Endothelial cell of umbilical vein (primary cell): ENCODE measurements around the gene KSR1. TPM values are rescaled to one million over a fixed set of nuclear protein-coding genes. Genes with fewer than 3 reads are reported as not detected.

Source experiments
- BruUV-seq: library from RNA; stranded (reverse); fragments of 400-500 nt; replicated peaks from 2 replicates; lab custom pipeline; 2021; lab: Mats Ljungman, UMichigan
- CTCF ChIA-PET: fragments of 300-600, 350-600 bp; sonication (Branson Sonifier 250); formaldehyde crosslinking; loops from one replicate; lab custom pipeline; 2021; ENCODE audit warnings: antibody characterized with exemption, inconsistent platforms; lab: Charles Lee
- POLR2A ChIA-PET: fragments of 300-600, 350-600 bp; sonication (Branson Sonifier 250); formaldehyde crosslinking; loops from one replicate; lab custom pipeline; 2021; ENCODE audit warnings: antibody characterized with exemption, inconsistent platforms; lab: Charles Lee
- DNase-seq: peaks from one replicate; pipeline ENCODE4 v3.0.0-alpha.2; 2011; ENCODE audit warnings: low read depth, low spot score
- FAIRE-seq: peaks from 2 replicates; lab custom pipeline; 2011; peaks lifted over from hg19 to GRCh38; lab: Jason Lieb, UNC
- H2AFZ ChIP-seq: 2 replicates; pipeline ENCODE4 v1.6.0; 2012; ENCODE audit warnings: low read depth, low read length, control low read depth, inconsistent platforms
- H3K27ac ChIP-seq: 2 replicates; pipeline ENCODE4 v1.5.1; 2011; ENCODE audit warnings: low read depth, mild to moderate bottlenecking, control low read depth, low read length, moderate library complexity; ENCODE audit not compliant: insufficient read depth
- H3K27me3 ChIP-seq, 2 experiments: 2 replicates each; pipeline versions ENCODE4 v1.6.0 to v1.6.1; 2011; ENCODE audit warnings: low read length in 2 of 2, mixed read lengths in 1 of 2; ENCODE audit not compliant: control insufficient read depth in 2 of 2, insufficient read depth in 2 of 2
- H3K36me3 ChIP-seq, 2 experiments: 2 replicates in 1 of 2; 3 replicates in 1 of 2; pipeline ENCODE4 v1.5.1; 2011; ENCODE audit warnings: low read length in 2 of 2, mild to moderate bottlenecking in 1 of 2, moderate library complexity in 1 of 2; ENCODE audit not compliant: control insufficient read depth in 2 of 2, insufficient read depth in 2 of 2; ENCODE audit errors: extremely low read depth in 1 of 2
- H3K4me1 ChIP-seq: 3 replicates; pipeline ENCODE4 v1.5.1; 2011; ENCODE audit warnings: mild to moderate bottlenecking, low read length; ENCODE audit not compliant: control insufficient read depth, insufficient read depth; ENCODE audit errors: extremely low read depth
- H3K4me2 ChIP-seq: 2 replicates; pipeline ENCODE4 v1.6.1; 2011; ENCODE audit warnings: low read length, control low read depth, mixed read lengths; ENCODE audit not compliant: insufficient read depth
- H3K4me3 ChIP-seq, 3 experiments: fragments of 200-600 bp in 1 of 3; sonication (generic), shearing (Covaris generic) in 1 of 3; replicated peaks in 1 of 3; 2 replicates each; pipeline ENCODE4 v1.5.1; 2011 to 2016; ENCODE audit warnings: control low read depth in 3 of 3, low read length in 3 of 3, mild to moderate bottlenecking in 2 of 3, inconsistent platforms in 1 of 3, low read depth in 1 of 3, moderate library complexity in 1 of 3; ENCODE audit not compliant: insufficient read depth in 1 of 3
- H3K79me2 ChIP-seq: 2 replicates; pipeline ENCODE4 v1.6.0; 2012; ENCODE audit warnings: low read length, inconsistent platforms; ENCODE audit not compliant: control insufficient read depth, insufficient read depth
- H3K9ac ChIP-seq: replicated peaks from 2 replicates; pipeline ENCODE3; 2011; ENCODE audit warnings: low read length, control low read depth; ENCODE audit not compliant: insufficient read depth; ENCODE audit errors: extremely low read depth
- H3K9me1 ChIP-seq: replicated peaks from 3 replicates; pipeline ENCODE4 v1.6.0; 2011; ENCODE audit warnings: mild to moderate bottlenecking, low read length; ENCODE audit not compliant: control insufficient read depth, insufficient read depth; ENCODE audit errors: extremely low read depth
- H3K9me3 ChIP-seq: replicated peaks from 2 replicates; pipeline ENCODE4 v1.5.1; 2012; ENCODE audit warnings: low read length, inconsistent platforms; ENCODE audit not compliant: control insufficient read depth, insufficient read depth
- H4K20me1 ChIP-seq: replicated peaks from 2 replicates; pipeline ENCODE3; 2011; ENCODE audit warnings: mild to moderate bottlenecking, low read length; ENCODE audit not compliant: control insufficient read depth, insufficient read depth; ENCODE audit errors: extremely low read depth
- CTCF ChIP-seq, 2 donors: IDR thresholded peaks; 1 replicate in 1 of 2; 2 replicates in 1 of 2; pipeline ENCODE4 v1.5.1; 2011; ENCODE audit warnings: low read length in 2 of 2, mild to moderate bottlenecking in 2 of 2, moderate library complexity in 2 of 2, control low read depth in 1 of 2, inconsistent platforms in 1 of 2, low read depth in 1 of 2; ENCODE audit not compliant: insufficient read depth in 1 of 2; ENCODE audit errors: extremely low read depth in 1 of 2
- EZH2 ChIP-seq: IDR thresholded peaks from 2 replicates; pipeline ENCODE4 v1.6.1; 2012; ENCODE audit warnings: borderline replicate concordance, low read depth, mild to moderate bottlenecking, moderate library complexity, low read length, inconsistent platforms; ENCODE audit not compliant: severe bottlenecking
- FOS ChIP-seq: IDR thresholded peaks from 2 replicates; pipeline ENCODE4 v1.6.1; 2011; ENCODE audit warnings: mild to moderate bottlenecking, low read length, moderate library complexity, borderline replicate concordance; ENCODE audit not compliant: insufficient read depth
- GATA2 ChIP-seq: IDR thresholded peaks from 2 replicates; pipeline ENCODE4 v1.7.0; 2011; ENCODE audit warnings: low read depth, mild to moderate bottlenecking, moderate library complexity, mixed read lengths, low read length; ENCODE audit not compliant: insufficient read length, insufficient read depth
- JUN ChIP-seq: IDR thresholded peaks from 2 replicates; pipeline ENCODE4 v1.6.1; 2011; ENCODE audit warnings: borderline replicate concordance, low read depth; ENCODE audit not compliant: insufficient read length, insufficient read depth
- MYC ChIP-seq: IDR thresholded peaks from one replicate; pipeline ENCODE4 v1.6.1; 2011; ENCODE audit warnings: mild to moderate bottlenecking, low read depth, low read length
- POLR2A ChIP-seq: IDR thresholded peaks from 2 replicates; pipeline ENCODE4 v1.6.1; 2012; ENCODE audit warnings: low read depth, mild to moderate bottlenecking, control low read depth, low read length
- POLR2AphosphoS5 ChIP-seq: IDR thresholded peaks from 2 replicates; pipeline ENCODE4 v1.6.1; 2012; ENCODE audit warnings: low read depth, mild to moderate bottlenecking, control low read depth, low read length, moderate library complexity; ENCODE audit not compliant: insufficient read depth
- dilution Hi-C: fragments of 300-500 bp; cut with MboI; formaldehyde crosslinking; loops from one replicate; pipeline ENCODE4 v1.15.0; 2019; ENCODE audit warnings: low sequenced_read_pairs; ENCODE audit not compliant: extremely low pct_ligation_motif_present
- intact Hi-C: fragments of 100-400 bp; cut with micrococcal nuclease; formaldehyde crosslinking; loops from one replicate; pipeline ENCODE4 v1.10.0; 2022
- polyA plus RNA-seq, 4 experiments: library from polyadenylated mRNA; depleted of rRNA in 3 of 4; stranded (reverse) in 3 of 4; unstranded in 1 of 4; fragments of >200 nt; gene quantifications; 2 replicates each; pipeline versions ENCODE4 v1.2.1 to v1.2.3, GENCODE V29; 2011 to 2012; ENCODE audit warnings: missing spikeins in 1 of 4
- total RNA-seq: library from RNA; stranded (reverse); gene quantifications from 2 replicates; pipeline ENCODE4 v1.2.3, GENCODE V29; 2021
- TF ChIP-seq, protein P1 (sequence below): IDR thresholded peaks from 2 replicates; pipeline ENCODE4 v1.6.1; 2011; ENCODE audit not compliant: insufficient read depth, insufficient read length

The KSR1 gene
- total and polyA plus RNA-seq, 2 donors (not counting 3 experiments of a cell fraction or from before 2014, with no cell fraction given) = 35.4 to 80.2 TPM

GRCh38 chr17:27624539-27624938 is 168.3 kb downstream of the KSR1 start:
- Histone ChIP-seq H3K27ac (no peak overlapping the region), H3K9me3 (no peaks in the 10 kb centered on the region), H2AFZ (no peak overlapping the region), H3K9me1 (no peaks in the 10 kb centered on the region), H3K36me3 (peaks cover 9 to 33% of the 10 kb centered on the region in 2 experiments), H3K4me3 (no peak overlapping the region), H3K9ac (no peak overlapping the region), H4K20me1 (no peaks in the 10 kb centered on the region), H3K4me2 (no peak overlapping the region), H3K27me3 (no peaks in the 10 kb centered on the region), H3K79me2 (no peaks in the 10 kb centered on the region), H3K4me1 (peaks cover 13% of the 10 kb centered on the region)
- no peak for TF ChIP-seq EZH2
- TF ChIP-seq FOS = no peak
- TF ChIP-seq POLR2A = no peak
- TF ChIP-seq JUN = no peak
- no peak for TF ChIP-seq CTCF (IDR thresholded peaks at IDR 0.05; ENCODE audit: extremely low read depth in 1 of 2, insufficient read depth in 1 of 2, low read depth in 1 of 2, low read length in 2 of 2)
- TF ChIP-seq POLR2AphosphoS5 = no peak
- no peak for TF ChIP-seq GATA2
- TF ChIP-seq, protein P1, sequence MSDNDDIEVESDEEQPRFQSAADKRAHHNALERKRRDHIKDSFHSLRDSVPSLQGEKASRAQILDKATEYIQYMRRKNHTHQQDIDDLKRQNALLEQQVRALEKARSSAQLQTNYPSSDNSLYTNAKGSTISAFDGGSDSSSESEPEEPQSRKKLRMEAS = no peak
- TF ChIP-seq MYC = no peak
- DNase-seq (no peak), FAIRE-seq (no peak)
- POLR2A ChIA-PET = no interaction called here
- CTCF ChIA-PET = no interaction called here
- dilution Hi-C loops (no loop called here), intact Hi-C loops (no loop called here)
- no TSS peak for BruUV-seq
